ENCODE data around the gene CD1C.
A peak's percentile ranks its signal among the peaks of the same experiment; 100 is the strongest.
"Not testable (repeated sequence)": the region's sequence is repeated elsewhere in the genome, so short reads cannot be mapped to it uniquely, and the experiment has no call there.

CD1C gene

DNA sequence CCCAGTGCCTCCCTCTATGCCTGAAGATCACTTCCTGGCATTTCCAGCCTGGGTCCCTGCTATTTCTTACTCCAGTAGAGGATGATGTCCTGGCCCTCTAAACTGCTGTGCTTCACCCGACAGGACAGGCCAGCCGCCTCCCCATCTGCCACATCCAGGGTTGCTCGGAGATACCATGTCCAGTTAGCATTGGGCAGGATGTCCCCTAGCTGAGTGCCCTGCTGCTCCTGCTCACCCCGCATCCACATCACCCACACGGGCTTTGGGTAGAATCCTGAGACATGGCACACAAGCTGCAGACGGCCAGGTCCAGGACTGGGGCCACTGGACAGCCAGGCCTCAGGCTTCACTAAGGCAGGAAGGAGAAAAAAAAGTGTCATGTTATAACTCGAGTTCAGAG is 39.6 kb downstream of the CD1C start:
- no peak for DNase-seq

DNA sequence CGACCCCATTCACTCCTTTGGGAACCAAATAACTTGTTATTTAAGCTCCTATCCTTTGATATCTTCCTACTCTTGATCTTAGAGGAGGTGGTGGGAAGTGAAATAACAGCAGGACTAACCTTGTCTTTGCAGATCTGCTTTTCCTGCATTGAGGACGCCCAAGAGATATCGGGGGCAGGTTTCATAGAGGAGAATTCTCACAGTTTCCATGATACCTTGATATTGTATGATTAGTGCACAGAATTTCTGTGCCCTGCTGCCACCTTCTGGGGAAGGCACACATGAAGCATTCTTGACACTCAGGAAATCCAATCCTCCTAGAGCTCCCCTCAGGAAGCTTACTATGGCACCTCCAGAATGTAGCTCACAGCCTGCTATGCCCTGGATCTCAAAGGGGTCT is 40.0 kb downstream of the CD1C start:
- DNase-seq, result peak; percentile 48 to 58 (median 52)

DNA sequence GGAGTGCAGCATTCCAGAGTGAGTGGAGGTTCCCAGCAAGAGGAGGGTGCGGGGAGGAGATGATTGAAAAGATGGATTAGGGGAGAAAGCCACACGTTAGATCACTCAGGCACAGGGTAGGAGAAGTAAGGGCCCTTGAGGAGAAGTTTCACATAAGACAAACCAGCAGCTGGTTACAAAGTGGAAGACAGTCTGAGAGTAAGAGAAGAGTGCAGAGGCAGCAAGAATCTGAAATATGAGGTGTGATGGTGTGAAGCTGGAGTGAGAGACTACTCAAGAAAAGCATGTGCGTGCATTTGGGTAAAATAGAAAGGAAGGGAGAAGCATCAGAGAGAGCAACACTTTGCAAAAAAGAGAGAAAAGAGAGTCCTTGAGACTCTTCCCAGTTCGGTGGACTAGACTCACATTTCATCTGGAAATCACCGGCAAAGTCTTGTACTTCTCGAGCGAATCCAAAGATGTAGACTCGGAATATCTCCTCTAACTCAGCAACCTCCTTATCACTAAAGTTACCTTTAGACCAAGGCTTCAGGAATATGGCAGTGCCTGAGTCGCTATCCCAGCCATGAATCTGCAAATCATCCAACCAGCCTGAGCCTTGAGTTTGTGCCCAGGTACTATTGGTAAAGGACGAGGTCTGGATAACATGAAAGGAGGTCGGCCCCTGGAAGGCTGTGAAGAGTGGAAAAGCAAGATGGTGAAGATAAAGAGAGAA is 40.8 kb downstream of the CD1C start:
- no peak for DNase-seq

DNA sequence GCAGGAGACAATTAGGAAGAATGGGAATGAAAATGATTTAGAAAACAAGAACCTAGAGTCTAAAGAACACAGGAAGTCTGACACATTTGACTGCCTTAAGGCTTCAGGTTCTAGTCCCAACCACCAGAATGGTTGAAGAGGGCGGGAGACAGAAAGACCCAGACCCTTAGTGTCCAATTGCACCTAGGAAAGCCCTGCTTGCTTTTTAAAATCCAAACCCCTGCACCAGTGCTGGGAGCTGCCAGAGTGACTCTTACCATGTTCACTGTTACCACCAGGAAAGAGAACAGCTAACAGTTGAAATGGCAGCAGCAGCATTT is 41.3 kb downstream of the CD1C start:
- DNase-seq, result no peak

DNA sequence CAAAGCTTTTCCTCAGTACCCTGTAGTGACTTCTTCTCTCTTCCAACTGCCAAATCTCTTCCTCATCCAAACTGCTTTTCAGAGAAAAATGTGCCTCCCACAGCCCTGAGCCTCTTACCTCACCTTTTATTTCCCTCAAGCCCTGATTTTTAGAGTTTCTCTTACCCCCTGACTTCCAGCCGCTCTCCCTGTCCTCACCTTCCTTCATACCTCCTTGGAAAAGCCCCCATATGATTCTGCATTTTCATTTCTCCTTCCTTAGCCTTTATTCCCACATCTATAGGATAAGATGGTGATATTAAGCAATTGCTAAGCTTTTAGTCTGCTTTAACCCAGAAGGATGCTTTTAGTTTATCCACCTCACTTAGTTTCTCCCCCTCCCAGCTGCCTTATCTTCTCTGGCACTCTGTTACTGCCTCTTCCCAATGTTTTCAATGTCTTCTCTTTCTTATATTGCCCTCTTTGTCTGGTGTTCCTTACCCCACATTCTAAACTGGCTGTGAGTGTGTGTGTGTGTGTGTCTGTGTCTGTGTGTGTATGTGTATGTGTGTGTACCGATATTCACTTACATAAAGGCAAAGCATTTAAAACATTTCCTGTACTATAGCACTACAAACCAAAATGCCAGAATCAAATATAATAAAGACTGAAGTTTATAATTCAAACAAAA is 41.9 kb downstream of the CD1C start, which contains the start of gene CD1B:
Gene CD1B (minus strand): TSS at position 51 of the 670 bp plus-strand sequence. CDS start 108 bp downstream, outside the sequence.
- no peak for DNase-seq

DNA sequence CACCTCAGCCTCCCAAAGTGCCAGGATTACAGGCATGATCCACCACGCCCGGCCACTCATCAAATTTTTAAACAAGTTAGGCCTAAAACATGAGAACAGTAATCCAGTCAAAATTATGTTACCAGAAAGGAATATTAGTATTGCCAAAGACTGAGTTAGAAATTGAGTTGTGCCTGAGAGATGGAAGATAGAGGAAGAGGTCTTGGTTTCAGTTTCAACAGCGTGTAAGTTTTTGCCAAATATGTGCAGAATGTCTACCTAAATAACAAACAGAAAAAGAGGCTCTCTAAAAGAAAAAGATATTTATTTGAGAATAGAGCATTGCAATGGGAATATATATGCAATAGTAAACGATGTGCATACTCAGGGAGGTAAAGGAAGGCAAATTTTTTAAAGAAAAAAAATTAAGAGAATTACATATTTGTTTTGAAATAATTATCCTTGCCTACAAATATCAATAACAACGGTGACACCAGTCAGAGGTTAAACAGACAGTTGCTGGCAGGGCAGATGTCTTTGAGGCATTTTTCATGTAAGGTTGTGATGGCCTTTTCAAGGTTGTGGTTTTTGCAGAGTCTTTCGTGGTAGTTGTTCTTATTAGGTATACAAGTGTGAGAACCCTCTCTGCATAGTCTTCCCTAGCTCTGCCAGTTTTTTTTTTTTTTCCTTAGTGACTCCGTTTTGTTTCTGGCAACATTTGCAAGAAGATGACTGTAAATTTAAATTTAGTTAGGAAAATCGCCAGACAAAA is 43.9 kb downstream of the CD1C start:
- DNase-seq, result peak; percentile 21 to 59 (median 58)

DNA sequence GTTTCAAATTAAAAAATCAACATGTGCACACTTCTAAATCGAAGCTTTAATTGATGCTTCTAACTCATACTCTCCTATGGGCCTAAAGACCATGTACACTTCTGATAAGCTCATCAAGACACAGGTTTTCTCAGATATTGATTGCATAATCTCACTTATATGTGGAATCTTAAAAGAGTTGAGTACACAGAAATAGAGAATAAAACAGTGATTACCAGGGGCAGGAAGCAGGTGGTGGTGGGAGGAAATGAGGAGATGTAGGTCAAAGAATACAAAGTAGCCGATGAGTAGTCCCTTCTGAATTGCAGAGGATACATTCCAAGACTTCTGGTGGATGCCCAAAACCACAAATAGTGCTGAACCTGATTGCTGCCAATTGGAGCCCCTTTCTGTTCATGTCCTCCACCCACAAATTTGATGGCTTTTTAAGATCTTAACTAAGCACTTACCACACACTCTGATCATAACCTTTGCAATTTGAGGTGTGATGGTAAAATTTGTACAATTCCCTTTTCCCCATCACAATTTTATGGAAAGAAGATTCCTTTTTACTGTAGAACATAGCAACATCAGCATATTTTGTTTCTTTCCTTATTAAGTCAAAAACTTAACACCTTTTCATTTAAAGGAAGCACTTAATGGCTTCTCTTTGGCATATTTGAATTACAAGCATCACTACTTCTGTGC is 44.9 kb downstream of the CD1C start:
- no peak for DNase-seq

DNA sequence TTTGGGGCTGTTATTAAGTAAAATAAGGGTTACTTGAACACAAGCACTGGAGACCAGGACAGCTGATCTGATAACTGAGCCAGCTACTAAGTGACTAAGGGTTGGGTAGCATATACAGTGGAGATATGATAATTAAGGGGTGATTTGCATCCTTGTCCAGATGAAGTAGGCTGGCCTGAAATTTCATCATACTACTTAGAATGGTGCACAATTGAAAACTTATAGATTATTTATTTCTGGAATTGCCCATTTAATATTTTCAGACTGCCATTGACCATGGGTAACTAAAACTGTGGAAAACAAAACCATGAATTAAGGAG is 45.5 kb downstream of the CD1C start:
- no peak for DNase-seq

DNA sequence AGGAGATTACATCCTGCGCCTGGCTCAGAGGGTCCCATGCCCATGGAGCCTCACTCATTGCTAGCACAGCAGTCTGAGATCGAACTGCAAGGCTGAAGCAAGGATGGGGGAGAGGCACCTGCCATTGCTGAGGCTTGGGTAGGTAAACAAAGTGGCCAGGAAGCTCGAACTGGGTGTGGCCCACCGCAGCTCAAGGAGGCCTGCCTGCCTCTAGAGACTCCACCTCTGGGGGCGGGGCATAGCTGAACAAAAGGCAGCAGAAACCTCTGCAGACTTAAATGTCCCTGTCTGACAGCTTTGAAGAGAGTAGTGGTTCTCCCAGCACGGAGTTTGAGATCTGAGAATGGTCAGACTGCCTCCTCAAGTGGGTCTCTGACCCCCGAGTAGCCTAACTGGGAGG is 46.7 kb downstream of the CD1C start:
- DNase-seq, result not testable (repeated sequence)

Measured in suppressor macrophage treated with lipopolysaccharide for 1 hour (primary cell).